ENCODE measurements around the gene SHB. TPM values are rescaled to one million over a fixed set of nuclear protein-coding genes. Genes with fewer than 3 reads are reported as not detected.

SHB gene
- total and polyA plus RNA-seq, 2 donors (not counting 3 experiments of a cell fraction or from before 2014, with no cell fraction given), result 13.4 to 24.9 TPM

- no TSS peak for BruUV-seq (replicated peaks)
- Histone ChIP-seq H3K4me3 (replicated peaks in 1 of 3; ENCODE audit: insufficient read depth in 1 of 3, low read depth in 1 of 3, low read length in 3 of 3) (no peak overlapping the region), H3K79me2 (ENCODE audit: control insufficient read depth, insufficient read depth, low read length) (no peaks in the 10 kb centered on the region), H3K27me3 (ENCODE audit: control insufficient read depth in 2 of 2, insufficient read depth in 2 of 2, low read length in 2 of 2) (no peaks in the 10 kb centered on the region), H2AFZ (ENCODE audit: low read depth, low read length) (no peak overlapping the region), H3K9me3 (replicated peaks; ENCODE audit: control insufficient read depth, insufficient read depth, low read length) (no peaks in the 10 kb centered on the region), H3K4me1 (ENCODE audit: control insufficient read depth, extremely low read depth, insufficient read depth, low read length) (peaks cover 21% of the 10 kb centered on the region), H3K27ac (ENCODE audit: insufficient read depth, low read depth, low read length) (no peak overlapping the region), H3K36me3 (ENCODE audit: control insufficient read depth in 2 of 2, extremely low read depth in 1 of 2, insufficient read depth in 2 of 2, low read length in 2 of 2) (peaks cover 0 to 8% of the 10 kb centered on the region in 2 experiments), H3K9ac (replicated peaks; ENCODE audit: extremely low read depth, insufficient read depth, low read length) (no peak overlapping the region), H3K4me2 (ENCODE audit: insufficient read depth, low read length) (no peak overlapping the region), H3K9me1 (replicated peaks; ENCODE audit: control insufficient read depth, extremely low read depth, insufficient read depth, low read length) (no peaks in the 10 kb centered on the region), H4K20me1 (replicated peaks; ENCODE audit: control insufficient read depth, extremely low read depth, insufficient read depth, low read length) (no peaks in the 10 kb centered on the region)
- ChIA-PET POLR2A (no interaction called here), CTCF (interaction anchor here (0.8 kb wide), 1 partner anchor 146 kb away, joined by 3 read pairs; the partner anchor contains the start of gene SHB)
- dilution Hi-C loops (cut with MboI; ENCODE audit: extremely low pct_ligation_motif_present, low sequenced_read_pairs), result no loop called here
- FAIRE-seq, result no peak
- TF ChIP-seq MYC (IDR thresholded peaks at IDR 0.05; ENCODE audit: low read depth, low read length) (no peak), POLR2AphosphoS5 (IDR thresholded peaks at IDR 0.05; ENCODE audit: insufficient read depth, low read depth, low read length) (no peak), FOS (IDR thresholded peaks at IDR 0.05; ENCODE audit: borderline replicate concordance, insufficient read depth, low read length) (no peak), POLR2A (IDR thresholded peaks at IDR 0.05; ENCODE audit: low read depth, low read length) (no peak), JUN (IDR thresholded peaks at IDR 0.05; ENCODE audit: borderline replicate concordance, insufficient read depth, insufficient read length, low read depth) (no peak), EZH2 (IDR thresholded peaks at IDR 0.05; ENCODE audit: borderline replicate concordance, low read depth, low read length, severe bottlenecking) (no peak), CTCF (IDR thresholded peaks at IDR 0.05; ENCODE audit: extremely low read depth in 1 of 2, insufficient read depth in 1 of 2, low read depth in 1 of 2, low read length in 2 of 2) (no peak), GATA2 (IDR thresholded peaks at IDR 0.05; ENCODE audit: insufficient read depth, insufficient read length, low read depth, low read length) (no peak), MAX (IDR thresholded peaks at IDR 0.05; ENCODE audit: insufficient read depth, insufficient read length) (no peak)
- intact Hi-C loops (cut with micrococcal nuclease), result no loop called here
- DNase-seq (ENCODE audit: low read depth, low spot score), result no peak
Observed at GRCh38 chr9:37922363-37923117, 146.5 kb downstream of the SHB start.

Data from endothelial cell of umbilical vein (primary cell).